HG02852 (cell line): Measurements from ENCODE around the gene AIP.
A peak's percentile ranks its signal among the peaks of the same experiment; 100 is the strongest.

Source experiments
- ATAC-seq: cut with Tn5 transposase; IDR thresholded peaks from one replicate; pipeline ENCODE4 v1.9.1; 2021; ENCODE audit warnings: mild to moderate bottlenecking, moderate library complexity; ENCODE audit not compliant: unreplicated experiment

AIP gene

GRCh38 chr11:67492801-67493547 lies 10.1 kb downstream of the AIP start:
- no peak for ATAC-seq

DNA sequence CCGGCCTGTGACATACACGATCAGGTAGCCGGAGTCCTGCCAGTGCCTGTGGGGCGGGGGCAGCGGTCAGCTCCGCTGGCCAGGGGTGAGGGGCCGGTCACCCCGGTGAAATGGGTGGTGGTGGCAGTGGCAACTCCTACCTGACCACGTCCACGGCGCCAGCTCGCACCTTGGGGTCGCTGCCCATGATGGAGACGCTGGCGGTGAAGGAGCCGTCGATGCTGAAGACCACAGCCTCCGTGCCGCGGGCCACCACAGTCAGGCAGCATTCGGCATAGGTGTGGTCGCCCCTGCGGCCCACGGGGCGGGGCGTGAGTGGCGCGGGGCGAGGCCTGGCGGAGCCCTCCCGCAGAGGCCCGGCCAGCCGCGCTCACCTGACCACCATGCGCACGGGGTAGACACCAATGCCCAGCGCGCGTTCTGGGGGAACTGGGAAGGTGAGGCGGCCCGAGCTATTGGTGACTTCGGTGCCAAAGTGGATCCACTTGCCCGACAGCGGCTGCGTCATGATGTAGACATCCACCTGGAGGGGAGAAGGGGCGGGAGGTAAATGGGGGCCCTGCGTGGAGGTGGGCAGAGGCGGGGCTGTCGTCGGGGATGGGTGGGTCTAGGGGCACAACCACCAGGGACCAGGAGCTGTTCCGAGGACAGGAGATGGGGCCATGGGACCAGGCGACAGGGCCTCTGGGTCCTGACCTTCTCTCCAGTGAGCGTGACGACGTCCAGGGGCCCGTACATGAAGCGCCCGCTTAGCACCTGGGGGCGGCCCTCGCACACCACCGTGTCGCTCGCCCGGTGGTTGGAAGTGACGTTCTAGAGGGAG lies 10.9 kb downstream of the AIP start:
- ATAC-seq, result no peak

DNA sequence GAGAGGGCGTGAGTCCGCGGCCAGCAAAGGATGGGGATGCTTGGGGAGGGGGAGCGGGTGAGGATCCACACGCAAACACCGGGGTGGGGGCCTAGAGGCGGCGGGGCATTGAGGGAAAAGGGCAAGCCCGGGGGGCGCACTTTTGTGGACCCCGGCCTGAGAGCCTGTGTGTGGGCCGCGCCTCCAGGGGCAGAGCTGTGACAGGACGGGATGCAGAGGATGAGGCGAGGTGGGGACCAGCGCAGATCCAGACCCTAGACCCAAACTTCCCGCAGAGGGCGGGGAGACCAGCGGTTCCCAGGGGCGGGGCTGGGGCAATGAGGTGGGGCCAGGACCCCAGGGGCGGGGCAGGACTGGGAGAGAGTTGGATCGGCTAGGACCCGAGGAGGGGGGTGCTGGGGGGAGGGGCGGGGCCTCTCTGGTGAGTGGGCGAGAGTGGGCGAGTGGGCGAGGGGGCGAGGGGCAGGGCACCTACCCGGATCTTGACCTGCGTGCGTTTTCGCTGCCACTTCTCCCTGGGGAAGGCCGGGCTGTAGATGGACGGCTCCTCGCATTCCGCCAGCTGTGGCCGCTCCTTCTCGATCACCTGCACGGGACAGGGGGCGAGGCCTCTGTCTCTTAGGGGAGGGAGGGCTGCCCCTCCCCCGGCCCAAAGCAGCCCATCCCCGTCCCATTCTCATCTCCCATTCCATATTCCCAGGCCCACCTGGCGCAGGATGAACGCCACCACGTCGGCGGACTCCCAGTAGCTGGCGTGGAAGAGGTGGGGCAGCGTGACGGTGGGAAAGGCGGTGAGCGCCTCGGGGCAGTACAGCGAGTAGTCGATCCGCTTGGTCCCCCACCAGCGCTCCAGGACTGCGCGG lies 11.8 kb downstream of the AIP start:
- no peak for ATAC-seq

GRCh38 chr11:67495234-67496005 lies 12.6 kb downstream of the AIP start:
- no peak for ATAC-seq

GRCh38 chr11:67496113-67496512 lies 13.3 kb downstream of the AIP start:
- ATAC-seq, result no peak

- no peak for ATAC-seq
Observed at GRCh38 chr11:67497656-67498291, 14.9 kb downstream of the AIP start.

GRCh38 chr11:67498544-67498972 lies 15.7 kb downstream of the AIP start:
- ATAC-seq, result no peak

GRCh38 chr11:67499808-67500483 lies 17.1 kb downstream of the AIP start:
- ATAC-seq, result no peak

DNA sequence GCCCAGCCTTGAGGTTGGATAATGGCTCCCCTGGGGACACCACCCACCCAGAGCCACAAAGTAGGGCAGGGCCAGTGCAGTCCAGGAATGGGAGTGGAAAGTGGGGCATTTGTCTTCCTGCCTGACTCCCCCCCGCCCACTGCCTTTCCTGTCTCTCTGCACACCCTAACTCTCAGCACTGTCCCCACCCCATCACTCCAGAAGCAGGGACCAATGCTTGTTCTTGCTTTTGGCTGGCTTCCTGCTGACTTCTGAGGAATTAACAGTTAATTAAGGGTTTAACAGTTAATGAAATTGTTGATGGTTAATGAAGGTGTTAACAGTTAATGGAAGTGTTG lies 17.6 kb downstream of the AIP start:
- ATAC-seq, result no peak

DNA sequence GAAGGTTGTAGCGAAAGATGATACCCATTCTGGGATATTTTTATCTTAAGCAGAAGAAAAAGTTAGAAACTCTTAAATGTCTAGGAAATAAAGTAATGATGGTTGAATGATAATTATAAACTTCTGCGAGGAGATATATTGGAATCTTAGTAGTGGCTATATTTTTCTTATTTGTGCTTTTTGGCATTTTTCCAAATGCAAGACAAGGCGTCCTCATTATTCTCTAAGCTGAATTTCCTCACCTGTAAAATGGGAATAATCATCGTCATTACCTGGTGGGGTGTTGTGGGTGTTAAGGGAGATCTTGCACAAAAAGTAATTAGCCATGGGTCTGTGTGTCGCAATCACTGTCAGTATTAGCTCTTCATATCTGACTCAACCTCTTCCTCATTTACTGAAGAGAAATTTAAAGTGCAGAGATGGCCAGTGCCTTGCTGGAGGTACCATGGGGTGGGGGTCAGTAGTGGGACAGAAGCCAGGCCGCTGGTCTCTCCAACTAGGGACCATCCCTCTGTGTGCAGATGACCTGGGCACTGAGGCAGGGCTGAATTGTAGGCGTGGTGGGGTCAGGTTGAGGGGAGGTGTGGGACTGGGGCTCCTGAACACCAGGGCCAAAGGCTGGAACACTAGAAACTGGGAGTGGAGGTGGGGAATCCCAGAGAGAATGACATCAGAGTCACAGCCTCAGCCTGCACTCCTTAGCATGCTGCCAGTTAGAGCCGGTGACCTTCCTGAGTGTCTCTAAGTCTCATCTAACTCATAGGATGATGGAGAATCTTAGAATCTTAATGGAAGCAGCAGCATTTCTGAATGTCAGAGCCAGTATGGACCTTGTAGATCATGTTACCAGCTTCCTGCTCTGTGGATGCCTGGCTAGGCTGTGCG lies 18.2 kb downstream of the AIP start:
- no peak for ATAC-seq

DNA sequence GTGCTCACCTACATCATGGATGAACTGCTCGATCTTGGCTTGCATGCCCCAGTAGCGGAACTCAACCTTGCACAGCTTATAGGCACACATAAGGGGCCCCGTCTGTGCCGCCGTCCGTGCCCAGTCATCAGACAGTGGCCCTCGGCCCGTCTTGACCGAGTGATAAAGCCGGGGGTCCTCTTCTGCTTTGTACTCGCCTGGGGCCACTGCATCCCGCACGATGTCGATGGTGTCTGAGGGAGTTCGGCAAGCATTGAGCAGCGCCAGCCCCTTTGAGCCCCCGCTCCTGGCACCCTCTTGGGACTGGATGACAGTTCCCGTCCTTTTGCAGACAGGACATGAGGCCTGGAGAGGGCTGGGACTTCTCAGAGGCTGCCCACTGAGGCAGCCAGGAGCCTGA lies 19.0 kb downstream of the AIP start:
- ATAC-seq, result no peak

GRCh38 chr11:67502328-67502979 lies 19.6 kb downstream of the AIP start:
- ATAC-seq, result no peak

DNA sequence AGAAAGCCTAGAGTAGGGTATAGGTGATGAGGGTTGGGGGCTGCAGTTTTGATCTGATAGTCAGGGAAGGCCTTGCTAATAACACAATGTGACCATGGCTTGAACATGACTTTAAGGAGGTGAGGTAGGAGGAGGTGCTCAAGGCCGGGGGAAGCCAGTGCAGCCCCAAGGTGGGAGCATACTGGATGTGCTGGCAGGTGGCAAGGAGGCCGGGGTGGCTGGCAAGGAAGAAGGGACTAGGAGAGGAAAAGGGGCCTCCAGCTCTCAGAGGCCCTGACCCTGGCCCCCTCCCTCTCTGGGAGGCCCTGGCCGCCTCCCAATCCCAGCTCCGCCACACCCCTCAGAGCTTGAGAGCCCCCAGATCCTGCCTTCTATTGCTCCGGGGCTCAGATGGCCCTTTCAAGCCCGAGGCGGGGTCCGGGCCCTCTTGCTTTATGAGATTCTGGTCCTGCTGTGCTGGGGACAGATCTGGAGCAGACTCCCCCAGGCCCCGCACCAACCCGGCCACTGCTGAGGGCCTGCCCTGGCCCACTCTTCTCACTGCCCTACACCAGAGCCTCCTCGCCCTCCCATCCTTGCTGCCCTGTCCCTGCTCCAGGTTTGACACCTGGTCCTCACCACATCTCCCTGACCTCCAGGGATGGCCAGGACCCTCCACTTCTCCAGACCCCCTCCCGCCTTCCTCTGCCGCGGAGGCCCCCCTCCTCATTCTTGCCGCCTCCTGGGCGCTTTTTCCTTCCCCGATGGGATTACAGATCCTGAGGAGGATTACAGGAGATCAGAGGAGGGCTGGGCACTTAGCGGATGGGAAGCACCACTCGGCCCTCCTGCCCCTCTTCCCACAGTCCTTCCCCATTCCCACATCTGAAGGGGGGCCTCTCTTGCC lies 20.5 kb downstream of the AIP start:
- ATAC-seq, result no peak

- no peak for ATAC-seq
Observed at GRCh38 chr11:67504005-67504949, 21.5 kb downstream of the AIP start.

DNA sequence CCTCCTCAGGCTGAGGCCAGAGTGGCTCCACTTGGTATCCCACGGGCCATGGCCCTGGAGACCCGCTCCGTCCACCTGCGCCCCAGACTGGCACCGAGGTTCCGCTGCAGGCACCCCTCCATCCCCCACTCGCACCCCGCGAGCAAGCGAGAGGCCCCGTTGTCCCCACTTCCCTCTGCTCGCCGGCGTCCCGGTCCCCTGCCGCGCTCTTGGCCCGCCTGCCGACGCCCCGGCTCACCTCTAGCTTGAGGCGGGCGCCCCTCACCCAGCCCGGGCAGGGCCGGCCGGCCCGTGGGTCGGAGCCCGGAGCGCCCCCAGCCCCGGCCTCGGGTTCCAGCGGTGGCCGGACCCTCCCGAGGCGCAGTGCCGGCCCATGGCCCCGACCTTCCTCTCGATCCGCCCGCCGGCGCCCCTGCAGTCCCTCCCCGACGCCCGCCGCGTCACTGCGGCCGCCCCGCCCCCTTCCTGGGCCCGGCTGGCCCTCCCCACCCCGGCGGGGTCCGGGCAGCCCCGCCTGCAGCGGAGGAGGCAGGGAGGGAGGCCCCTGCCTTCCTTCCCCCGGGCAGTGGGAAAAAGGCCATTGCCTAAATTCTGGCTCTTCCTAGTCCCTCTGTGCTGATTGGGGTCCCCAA lies 22.2 kb downstream of the AIP start, which contains the start of gene PITPNM1:
PITPNM1 (minus strand) TSS at position 414 of the 632 bp plus-strand sequence. CDS start 1,183 bp downstream, outside the sequence.
- ATAC-seq, result peak; percentile 27
